H1 (cell line): ENCODE results near the gene SLC1A7. TPM values are rescaled to one million over a fixed set of nuclear protein-coding genes. Genes with fewer than 3 reads are reported as not detected.
A peak's percentile ranks its signal among the peaks of the same experiment; 100 is the strongest.

Experiments
- ATF2 ChIP-seq: IDR thresholded peaks from 2 replicates; pipeline ENCODE4 v1.6.1; 2012; ENCODE audit warnings: low read length, inconsistent platforms
- ATF3 ChIP-seq: IDR thresholded peaks from 2 replicates; pipeline ENCODE4 v1.6.1; 2011; ENCODE audit warnings: low read depth, mild to moderate bottlenecking, low read length; ENCODE audit not compliant: insufficient read depth
- NANOG ChIP-seq: IDR thresholded peaks from 2 replicates; pipeline ENCODE4 v1.6.1; 2011; ENCODE audit warnings: low read length, low read depth, mild to moderate bottlenecking, inconsistent platforms; ENCODE audit not compliant: insufficient read depth, poor library complexity, severe bottlenecking
- PHF8 ChIP-seq: fragments of 200-600 bp; sonication (generic); conservative IDR thresholded peaks from 2 replicates; pipeline ENCODE4 v1.7.1; 2012; ENCODE audit warnings: low read depth, mild to moderate bottlenecking, inconsistent platforms, low read length, moderate library complexity
- POLR2A ChIP-seq, 2 experiments: IDR thresholded peaks; 1 replicate in 1 of 2; 2 replicates in 1 of 2; pipeline ENCODE4 v1.6.1; 2011; ENCODE audit warnings: low read depth in 2 of 2, low read length in 2 of 2, mild to moderate bottlenecking in 2 of 2; ENCODE audit errors: control extremely low read depth in 1 of 2
- RAD21 ChIP-seq, 2 experiments: IDR thresholded peaks in 1 of 2; conservative IDR thresholded peaks in 1 of 2; 2 replicates each; pipeline ENCODE4 v1.6.1; 2011; ENCODE audit warnings: low read depth in 2 of 2, low read length in 2 of 2, improper control_type of control experiment in 1 of 2, inconsistent platforms in 1 of 2, mild to moderate bottlenecking in 1 of 2, moderate library complexity in 1 of 2
- SIRT6 ChIP-seq: IDR thresholded peaks from one replicate; pipeline ENCODE4 v1.7.1; 2012; ENCODE audit warnings: low read length, inconsistent platforms
- TEAD4 ChIP-seq: IDR thresholded peaks from 2 replicates; pipeline ENCODE4 v1.6.1; 2012; ENCODE audit warnings: low read depth, low read length, inconsistent platforms, mixed read lengths
- polyA plus RNA-seq, 7 experiments: library from polyadenylated mRNA; depleted of rRNA in 3 of 7; stranded (reverse) in 5 of 7; unstranded in 2 of 7; fragments of >200 nt in 5 of 7; fragments of 200-250 nt in 2 of 7; gene quantifications; 1 replicate in 5 of 7; 2 replicates in 1 of 7; 4 replicates in 1 of 7; pipeline versions ENCODE4 v1.2.1 to v1.2.3, GENCODE V29; 2011 to 2013; ENCODE audit warnings: missing spikeins in 2 of 7, mixed read lengths in 2 of 7
- total RNA-seq: library from RNA; stranded (reverse); fragmentation: NEBNext Ultra II Directional; extraction: Animal tissue kit (Norgen Biotek cat#: 25700); gene quantifications from 2 replicates; pipeline ENCODE4 v1.2.1, GENCODE V29; 2021

Gene SLC1A7
- total and polyA plus RNA-seq, 2 of the 8 experiments (the other 6 are each of a cell fraction or from before 2014, with no cell fraction given), result not detected

- peak; percentile 100 for TF ChIP-seq TEAD4
- no peak for TF ChIP-seq POLR2A (IDR thresholded peaks at IDR 0.05; ENCODE audit: control extremely low read depth in 1 of 2, low read depth in 2 of 2, low read length in 2 of 2)
- no peak for TF ChIP-seq PHF8
- TF ChIP-seq ATF2, result 0 out of 2 replicates have a peak, but pooled peaks have one; percentile 50
- TF ChIP-seq NANOG, result peak; percentile 41
- peak; percentile 61 to 77 for TF ChIP-seq RAD21 (IDR thresholded peaks at IDR 0.05 in 1 of 2, conservative IDR thresholded peaks at IDR 0.05 in 1 of 2; ENCODE audit: low read depth in 2 of 2, low read length in 2 of 2)
- TF ChIP-seq ATF3, result no peak
- TF ChIP-seq SIRT6, result no peak
Measured at GRCh38 chr1:53182111-53182593, 39.7 kb upstream of the SLC1A7 start (continued).
